ENCODE data around the gene BRI3BP.
"Not testable (repeated sequence)": the region's sequence is repeated elsewhere in the genome, so short reads cannot be mapped to it uniquely, and the experiment has no call there.

The BRI3BP gene

GRCh38 chr12:124975276-124975675 lies 18.2 kb upstream of the BRI3BP start:
- no peak for DNase-seq

GRCh38 chr12:124976999-124977398 lies 16.4 kb upstream of the BRI3BP start:
- no peak for DNase-seq

- DNase-seq, result no peak
These were observed 13.9 kb upstream of the BRI3BP start for GRCh38 chr12:124979568-124979967.

- DNase-seq, result no peak
These were observed 13.2 kb upstream of the BRI3BP start for GRCh38 chr12:124980098-124980892.

GRCh38 chr12:124986876-124987275 lies 6.6 kb upstream of the BRI3BP start:
- DNase-seq, result not testable (repeated sequence)

GRCh38 chr12:124992874-124993625 lies 395 bp upstream of the BRI3BP start:
- DNase-seq, result peak; percentile 80

GRCh38 chr12:124994437-124994975 lies 1.1 kb downstream of the BRI3BP start:
- DNase-seq, result no peak

GRCh38 chr12:124995200-124995961 lies 1.9 kb downstream of the BRI3BP start:
- no peak for DNase-seq

- DNase-seq, result no peak
These were observed 5.3 kb downstream of the BRI3BP start for GRCh38 chr12:124998705-124999104.

GRCh38 chr12:125001636-125002035 lies 8.2 kb downstream of the BRI3BP start:
- DNase-seq, result no peak

- no peak for DNase-seq
These were observed 9.6 kb downstream of the BRI3BP start for GRCh38 chr12:125003021-125003420.

GRCh38 chr12:125004621-125005020 lies 11.2 kb downstream of the BRI3BP start:
- DNase-seq, result no peak

GRCh38 chr12:125005652-125006051 lies 12.2 kb downstream of the BRI3BP start:
- no peak for DNase-seq

GRCh38 chr12:125006365-125006764 lies 12.9 kb downstream of the BRI3BP start:
- DNase-seq, result no peak

- no peak for DNase-seq
These were observed 20.5 kb downstream of the BRI3BP start for GRCh38 chr12:125013816-125014442.

- no peak for DNase-seq
These were observed 21.1 kb downstream of the BRI3BP start for GRCh38 chr12:125014526-125014925.

- no peak for DNase-seq
These were observed 22.4 kb downstream of the BRI3BP start for GRCh38 chr12:125015680-125016310.

GRCh38 chr12:125017801-125018200 lies 24.4 kb downstream of the BRI3BP start:
- no peak for DNase-seq

GRCh38 chr12:125018356-125018755 lies 24.9 kb downstream of the BRI3BP start:
- no peak for DNase-seq

- DNase-seq, result no peak
These were observed 27.7 kb downstream of the BRI3BP start for GRCh38 chr12:125021096-125021495.

GRCh38 chr12:125021771-125022170 lies 28.3 kb downstream of the BRI3BP start:
- DNase-seq, result no peak

GRCh38 chr12:125023065-125023464 lies 29.6 kb downstream of the BRI3BP start:
- DNase-seq, result no peak
